Measurements from ENCODE around the gene LORICRIN.

DNA sequence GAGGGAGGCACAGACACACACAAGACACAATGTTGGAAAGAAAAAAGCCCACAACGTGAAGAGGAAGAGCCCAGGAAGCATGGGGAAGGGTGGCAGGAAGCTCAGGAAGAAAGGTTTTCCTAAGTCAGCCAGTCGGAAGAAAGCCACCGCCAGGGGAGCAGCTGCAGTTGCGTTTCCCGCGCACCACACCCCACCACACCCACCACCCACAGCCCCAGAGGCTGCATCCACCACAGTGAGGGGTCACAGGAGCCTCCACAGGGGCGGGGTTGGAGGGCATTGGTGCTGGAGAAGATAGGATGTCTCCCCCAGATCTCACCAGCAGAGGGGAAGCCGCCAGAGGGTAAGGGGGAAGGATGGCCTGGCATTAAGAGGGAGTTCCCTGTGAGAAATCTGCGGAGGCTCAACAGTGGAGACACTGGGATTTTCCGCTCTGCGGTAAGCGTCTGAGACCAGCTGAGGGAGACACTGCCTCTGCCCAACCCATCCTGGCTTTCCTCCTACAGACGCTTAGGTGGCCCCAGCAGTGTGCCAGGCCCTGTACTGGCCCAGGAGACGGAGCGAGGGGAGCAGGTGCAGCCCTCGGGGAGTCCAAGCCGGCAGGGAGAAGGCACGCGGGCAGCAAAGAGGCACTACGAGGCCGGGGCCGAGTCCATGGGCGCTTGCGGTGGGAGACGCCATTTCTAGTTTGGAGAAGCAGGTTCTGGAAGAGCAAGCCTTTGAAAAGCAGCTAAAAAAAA, 33.4 kb downstream of the LORICRIN start:
- TF ChIP-seq, protein P1, sequence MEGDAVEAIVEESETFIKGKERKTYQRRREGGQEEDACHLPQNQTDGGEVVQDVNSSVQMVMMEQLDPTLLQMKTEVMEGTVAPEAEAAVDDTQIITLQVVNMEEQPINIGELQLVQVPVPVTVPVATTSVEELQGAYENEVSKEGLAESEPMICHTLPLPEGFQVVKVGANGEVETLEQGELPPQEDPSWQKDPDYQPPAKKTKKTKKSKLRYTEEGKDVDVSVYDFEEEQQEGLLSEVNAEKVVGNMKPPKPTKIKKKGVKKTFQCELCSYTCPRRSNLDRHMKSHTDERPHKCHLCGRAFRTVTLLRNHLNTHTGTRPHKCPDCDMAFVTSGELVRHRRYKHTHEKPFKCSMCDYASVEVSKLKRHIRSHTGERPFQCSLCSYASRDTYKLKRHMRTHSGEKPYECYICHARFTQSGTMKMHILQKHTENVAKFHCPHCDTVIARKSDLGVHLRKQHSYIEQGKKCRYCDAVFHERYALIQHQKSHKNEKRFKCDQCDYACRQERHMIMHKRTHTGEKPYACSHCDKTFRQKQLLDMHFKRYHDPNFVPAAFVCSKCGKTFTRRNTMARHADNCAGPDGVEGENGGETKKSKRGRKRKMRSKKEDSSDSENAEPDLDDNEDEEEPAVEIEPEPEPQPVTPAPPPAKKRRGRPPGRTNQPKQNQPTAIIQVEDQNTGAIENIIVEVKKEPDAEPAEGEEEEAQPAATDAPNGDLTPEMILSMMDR (IDR thresholded peaks at IDR 0.05) = no peak
- no peak for TF ChIP-seq POLR2A (IDR thresholded peaks at IDR 0.05)

Data from Peyer's patch (tissue), 4 donors.